HG03432 (cell line): ENCODE measurements around the gene FEN1.

Experiments
- ATAC-seq: cut with Tn5 transposase; IDR thresholded peaks from one replicate; pipeline ENCODE4 v1.9.1; 2021; ENCODE audit warnings: mild to moderate bottlenecking, moderate library complexity; ENCODE audit not compliant: unreplicated experiment

The FEN1 gene

GRCh38 chr11:61815790-61816735, 23.4 kb downstream of the FEN1 start:
- ATAC-seq = peak; percentile 33

- peak; percentile 61 for ATAC-seq
Measured at GRCh38 chr11:61816736-61817455, 24.2 kb downstream of the FEN1 start, which contains the start of gene FADS1. TSS of gene FADS1 (minus strand) at chr11:61817003. CDS start at chr11:61816929, 74 bp downstream.

GRCh38 chr11:61817471-61818202, 24.9 kb downstream of the FEN1 start:
- no peak for ATAC-seq

GRCh38 chr11:61820174-61820573, 27.5 kb downstream of the FEN1 start:
- no peak for ATAC-seq

GRCh38 chr11:61826930-61827570, 34.3 kb downstream of the FEN1 start:
- ATAC-seq = peak; percentile 4

GRCh38 chr11:61827571-61828378, 35.1 kb downstream of the FEN1 start, which contains the start of gene FADS2:
TSS of gene FADS2 (plus strand) at chr11:61828300. CDS start at chr11:61828391, 91 bp downstream.
- peak; percentile 83 for ATAC-seq

- ATAC-seq = no peak
Measured at GRCh38 chr11:61828379-61828628, 35.6 kb downstream of the FEN1 start.

- ATAC-seq = peak; percentile 26
Measured at GRCh38 chr11:61828629-61829407, 36.1 kb downstream of the FEN1 start.

- no peak for ATAC-seq
Measured at GRCh38 chr11:61829806-61830205, 37.1 kb downstream of the FEN1 start.

GRCh38 chr11:61830237-61831105, 37.8 kb downstream of the FEN1 start:
- no peak for ATAC-seq

- no peak for ATAC-seq
Measured at GRCh38 chr11:61832207-61832606, 39.5 kb downstream of the FEN1 start.

GRCh38 chr11:61832754-61833153, 40.0 kb downstream of the FEN1 start:
- no peak for ATAC-seq

GRCh38 chr11:61833471-61833870, 40.8 kb downstream of the FEN1 start:
- no peak for ATAC-seq

GRCh38 chr11:61833926-61834277, 41.2 kb downstream of the FEN1 start:
- ATAC-seq = no peak

- ATAC-seq = peak; percentile 94
Measured at GRCh38 chr11:61834278-61835048, 41.8 kb downstream of the FEN1 start.

GRCh38 chr11:61836193-61836592, 43.5 kb downstream of the FEN1 start:
- ATAC-seq = no peak

GRCh38 chr11:61837411-61838005, 44.8 kb downstream of the FEN1 start:
- ATAC-seq = no peak
